Stomach (tissue), 4 donors: Measurements from ENCODE around the gene SOX5.

Source experiments
- CTCF ChIP-seq, 7 experiments: fragments of 450-650 bp in 4 of 7; fragments of 200-600 bp in 3 of 7; sonication (generic) in 3 of 7; IDR thresholded peaks; one replicate each; pipeline ENCODE4 v1.5.1; 2016 to 2019; ENCODE audit warnings: antibody characterized with exemption in 7 of 7, control low read depth in 2 of 7, mild to moderate bottlenecking in 1 of 7
- EP300 ChIP-seq: sonication (generic); formaldehyde crosslinking; IDR thresholded peaks from one replicate; pipeline ENCODE4 v1.6.1; 2017; ENCODE audit warnings: antibody characterized with exemption
- POLR2AphosphoS5 ChIP-seq, 3 donors: sonication (generic); formaldehyde crosslinking; IDR thresholded peaks; one replicate each; pipeline ENCODE4 v1.6.1; 2016; ENCODE audit warnings: antibody characterized with exemption in 3 of 3

GRCh38 chr12:23810329-23810902 is 139.1 kb downstream of the SOX5 start:
- TF ChIP-seq CTCF (IDR thresholded peaks at IDR 0.05) (no peak), EP300 (no peak), POLR2AphosphoS5 (IDR thresholded peaks at IDR 0.05) (no peak)
